GM13976 (cell line): ENCODE data around the gene IL11.

Experiments used
- DNase-seq: peaks from one replicate; pipeline ENCODE4 v3.0.0; 2012; ENCODE audit warnings: low spot score
- CTCF ChIP-seq: IDR thresholded peaks from 2 replicates; pipeline ENCODE4 v1.5.1; 2012; ENCODE audit warnings: borderline replicate concordance, mild to moderate bottlenecking; ENCODE audit not compliant: insufficient read depth; ENCODE audit errors: extremely low read depth, missing control alignments, control extremely low read depth
- in situ Hi-C: fragments of 300-500 bp; cut with MboI; formaldehyde crosslinking; loops from one replicate; pipeline ENCODE4 v1.12.0; 2022; ENCODE audit warnings: low sequenced_read_pairs, mixed read lengths, inconsistent platforms; ENCODE audit not compliant: unreplicated experiment

The IL11 gene

GRCh38 chr19:55353803-55354697 lies 16.2 kb downstream of the IL11 start:
- TF ChIP-seq CTCF: no peak
- in situ Hi-C loops: no loop called here
- peak; percentile 87 for DNase-seq

GRCh38 chr19:55353356-55353802 lies 16.9 kb downstream of the IL11 start:
- TF ChIP-seq CTCF: no peak
- DNase-seq: no peak
- in situ Hi-C loops: no loop called here

GRCh38 chr19:55352549-55353145 lies 17.6 kb downstream of the IL11 start:
- TF ChIP-seq CTCF: no peak
- DNase-seq: no peak
- in situ Hi-C loops: no loop called here

GRCh38 chr19:55352040-55352439 lies 18.2 kb downstream of the IL11 start:
- no peak for TF ChIP-seq CTCF
- no peak for DNase-seq
- in situ Hi-C loops: no loop called here

- no peak for DNase-seq
- in situ Hi-C loops: no loop called here
Measured at GRCh38 chr19:55350620-55351315, 19.5 kb downstream of the IL11 start.

More at GRCh38 chr19:55350620-55351315, 19.5 kb downstream of the IL11 start:
- TF ChIP-seq CTCF: no peak
